ENCODE data around the gene NUB1.

The NUB1 gene

GRCh38 chr7:151314401-151314800 is 27.2 kb upstream of the NUB1 start:
- DNase-seq, result no peak

- DNase-seq, result peak; percentile 28
These were observed 26.5 kb upstream of the NUB1 start for GRCh38 chr7:151315038-151315655.

- DNase-seq, result no peak
These were observed 24.7 kb upstream of the NUB1 start for GRCh38 chr7:151316896-151317295.

GRCh38 chr7:151317936-151318335 is 23.7 kb upstream of the NUB1 start:
- no peak for DNase-seq

GRCh38 chr7:151319189-151319588 is 22.4 kb upstream of the NUB1 start:
- DNase-seq, result no peak

- no peak for DNase-seq
These were observed 21.3 kb upstream of the NUB1 start for GRCh38 chr7:151320263-151320845.

GRCh38 chr7:151321341-151321740 is 20.3 kb upstream of the NUB1 start:
- DNase-seq, result no peak

- DNase-seq, result no peak
These were observed 18.7 kb upstream of the NUB1 start for GRCh38 chr7:151322906-151323305.

- no peak for DNase-seq
These were observed 14.6 kb upstream of the NUB1 start for GRCh38 chr7:151327022-151327421.

GRCh38 chr7:151327659-151328058 is 14.0 kb upstream of the NUB1 start:
- no peak for DNase-seq

GRCh38 chr7:151330181-151330580 is 11.4 kb upstream of the NUB1 start:
- no peak for DNase-seq

GRCh38 chr7:151330661-151331060 is 11.0 kb upstream of the NUB1 start:
- no peak for DNase-seq

GRCh38 chr7:151334628-151335027 is 7.0 kb upstream of the NUB1 start:
- no peak for DNase-seq

GRCh38 chr7:151336027-151336708 is 5.4 kb upstream of the NUB1 start:
- DNase-seq, result no peak

GRCh38 chr7:151337346-151337745 is 4.3 kb upstream of the NUB1 start:
- DNase-seq, result no peak

GRCh38 chr7:151338809-151339208 is 2.8 kb upstream of the NUB1 start:
- DNase-seq, result no peak

- DNase-seq, result peak; percentile 30
These were observed 1.8 kb upstream of the NUB1 start for GRCh38 chr7:151339651-151340382.

GRCh38 chr7:151340794-151341356 is 737 bp upstream of the NUB1 start:
- no peak for DNase-seq

- DNase-seq, result peak; percentile 32
These were observed 562 bp downstream of the NUB1 start for GRCh38 chr7:151342102-151342646.

- no peak for DNase-seq
These were observed 1.2 kb downstream of the NUB1 start for GRCh38 chr7:151342811-151343210.

- no peak for DNase-seq
These were observed 1.9 kb downstream of the NUB1 start for GRCh38 chr7:151343516-151343915.

GRCh38 chr7:151345576-151346469 is 4.2 kb downstream of the NUB1 start:
- no peak for DNase-seq
